NAMALWA (cell line): ENCODE data around the gene ADAM12.
"Not testable (repeated sequence)": the region's sequence is repeated elsewhere in the genome, so short reads cannot be mapped to it uniquely, and the experiment has no call there.

Experiments used
- DNase-seq: peaks from one replicate; pipeline ENCODE4 v3.0.0-alpha.2; 2015; ENCODE audit warnings: low spot score

Gene ADAM12

GRCh38 chr10:126402721-126403695 lies 14.7 kb upstream of the ADAM12 start:
- DNase-seq = no peak

- DNase-seq = no peak
Measured at GRCh38 chr10:126400641-126401040, 12.4 kb upstream of the ADAM12 start.

GRCh38 chr10:126398924-126399323 lies 10.6 kb upstream of the ADAM12 start:
- DNase-seq = no peak

- no peak for DNase-seq
Measured at GRCh38 chr10:126398383-126398743, 10.1 kb upstream of the ADAM12 start.

GRCh38 chr10:126397640-126398382 lies 9.5 kb upstream of the ADAM12 start:
- no peak for DNase-seq

GRCh38 chr10:126397156-126397555 lies 8.9 kb upstream of the ADAM12 start:
- DNase-seq = no peak

- no peak for DNase-seq
Measured at GRCh38 chr10:126394948-126395347, 6.7 kb upstream of the ADAM12 start.

GRCh38 chr10:126393076-126393475 lies 4.8 kb upstream of the ADAM12 start:
- no peak for DNase-seq

- no peak for DNase-seq
Measured at GRCh38 chr10:126392469-126392868, 4.2 kb upstream of the ADAM12 start.

- no peak for DNase-seq
Measured at GRCh38 chr10:126392068-126392467, 3.8 kb upstream of the ADAM12 start.

- no peak for DNase-seq
Measured at GRCh38 chr10:126391192-126391885, 3.1 kb upstream of the ADAM12 start.

GRCh38 chr10:126390324-126390723 lies 2.0 kb upstream of the ADAM12 start:
- DNase-seq = no peak

- no peak for DNase-seq
Measured at GRCh38 chr10:126387041-126387921, 996 bp downstream of the ADAM12 start.

- DNase-seq = no peak
Measured at GRCh38 chr10:126384269-126384873, 3.9 kb downstream of the ADAM12 start.

- no peak for DNase-seq
Measured at GRCh38 chr10:126380352-126381076, 7.8 kb downstream of the ADAM12 start.

GRCh38 chr10:126379166-126379565 lies 9.1 kb downstream of the ADAM12 start:
- not testable (repeated sequence) for DNase-seq

GRCh38 chr10:126376956-126377355 lies 11.3 kb downstream of the ADAM12 start:
- DNase-seq = no peak

GRCh38 chr10:126375926-126376554 lies 12.2 kb downstream of the ADAM12 start:
- no peak for DNase-seq

- no peak for DNase-seq
Measured at GRCh38 chr10:126375299-126375698, 13.0 kb downstream of the ADAM12 start.

- DNase-seq = no peak
Measured at GRCh38 chr10:126374435-126374834, 13.8 kb downstream of the ADAM12 start.
